Measurements from ENCODE around the gene AAK1.
"Not testable (repeated sequence)": the region's sequence is repeated elsewhere in the genome, so short reads cannot be mapped to it uniquely, and the experiment has no call there.

The AAK1 gene

GRCh38 chr2:69567909-69568300, 75.6 kb downstream of the AAK1 start:
- TF ChIP-seq ZNF274 (IDR thresholded peaks at IDR 0.05; ENCODE audit: low read depth, low read length), result no peak
- H3K4me3 ChIP-seq (ENCODE audit: low read length), result no peak overlapping the region

- no peak overlapping the region for H3K4me3 ChIP-seq (ENCODE audit: low read length)
- TF ChIP-seq ZNF274 (IDR thresholded peaks at IDR 0.05; ENCODE audit: low read depth, low read length), result no peak
Observed at GRCh38 chr2:69567157-69567908, 76.2 kb downstream of the AAK1 start.

- H3K4me3 ChIP-seq (ENCODE audit: low read length), result no peak overlapping the region
- TF ChIP-seq ZNF274 (IDR thresholded peaks at IDR 0.05; ENCODE audit: low read depth, low read length), result no peak
Observed at GRCh38 chr2:69566669-69567068, 76.9 kb downstream of the AAK1 start.

- TF ChIP-seq ZNF274 (IDR thresholded peaks at IDR 0.05; ENCODE audit: low read depth, low read length), result no peak
- no peak overlapping the region for H3K4me3 ChIP-seq (ENCODE audit: low read length)
Observed at GRCh38 chr2:69565431-69565839, 78.1 kb downstream of the AAK1 start.

- H3K4me3 ChIP-seq (ENCODE audit: low read length), result no peak overlapping the region
- no peak for TF ChIP-seq ZNF274 (IDR thresholded peaks at IDR 0.05; ENCODE audit: low read depth, low read length)
Observed at GRCh38 chr2:69564604-69565003, 78.9 kb downstream of the AAK1 start.

- no peak overlapping the region for H3K4me3 ChIP-seq (ENCODE audit: low read length)
Observed at GRCh38 chr2:69563021-69563420, 80.5 kb downstream of the AAK1 start.

GRCh38 chr2:69561101-69561500, 82.4 kb downstream of the AAK1 start:
- no peak for TF ChIP-seq ZNF274 (IDR thresholded peaks at IDR 0.05; ENCODE audit: low read depth, low read length)
- H3K4me3 ChIP-seq (ENCODE audit: low read length), result no peak overlapping the region

More at GRCh38 chr2:69563021-69563420, 80.5 kb downstream of the AAK1 start:
- no peak for TF ChIP-seq ZNF274 (IDR thresholded peaks at IDR 0.05; ENCODE audit: low read depth, low read length)

- TF ChIP-seq ZNF274 (IDR thresholded peaks at IDR 0.05; ENCODE audit: low read depth, low read length), result no peak
- H3K4me3 ChIP-seq (ENCODE audit: low read length), result no peak overlapping the region
Observed at GRCh38 chr2:69560147-69560482, 83.4 kb downstream of the AAK1 start.

GRCh38 chr2:69559442-69560146, 83.9 kb downstream of the AAK1 start:
- no peak for TF ChIP-seq ZNF274 (IDR thresholded peaks at IDR 0.05; ENCODE audit: low read depth, low read length)
- H3K4me3 ChIP-seq (ENCODE audit: low read length), result no peak overlapping the region

- H3K4me3 ChIP-seq (ENCODE audit: low read length), result no peak overlapping the region
- TF ChIP-seq ZNF274 (IDR thresholded peaks at IDR 0.05; ENCODE audit: low read depth, low read length), result no peak
Observed at GRCh38 chr2:69556008-69556407, 87.5 kb downstream of the AAK1 start.

- TF ChIP-seq ZNF274 (IDR thresholded peaks at IDR 0.05; ENCODE audit: low read depth, low read length), result no peak
- H3K4me3 ChIP-seq (ENCODE audit: low read length), result no peak overlapping the region
Observed at GRCh38 chr2:69554981-69555380, 88.6 kb downstream of the AAK1 start.

GRCh38 chr2:69554568-69554967, 89.0 kb downstream of the AAK1 start:
- H3K4me3 ChIP-seq (ENCODE audit: low read length), result no peak overlapping the region
- no peak for TF ChIP-seq ZNF274 (IDR thresholded peaks at IDR 0.05; ENCODE audit: low read depth, low read length)

- no peak for TF ChIP-seq ZNF274 (IDR thresholded peaks at IDR 0.05; ENCODE audit: low read depth, low read length)
Observed at GRCh38 chr2:69553991-69554390, 89.5 kb downstream of the AAK1 start.

GRCh38 chr2:69550511-69550910, 93.0 kb downstream of the AAK1 start:
- H3K4me3 ChIP-seq (ENCODE audit: low read length), result not testable (repeated sequence)

More at GRCh38 chr2:69553991-69554390, 89.5 kb downstream of the AAK1 start:
- no peak overlapping the region for H3K4me3 ChIP-seq (ENCODE audit: low read length)

GRCh38 chr2:69549421-69549820, 94.1 kb downstream of the AAK1 start:
- no peak for TF ChIP-seq ZNF274 (IDR thresholded peaks at IDR 0.05; ENCODE audit: low read depth, low read length)
- no peak overlapping the region for H3K4me3 ChIP-seq (ENCODE audit: low read length)

Data from GM08714 (cell line).